PC-9 (cell line): Measurements from ENCODE around the gene DNAL4. TPM values are rescaled to one million over a fixed set of nuclear protein-coding genes. Genes with fewer than 3 reads are reported as not detected.

Experiments
- BruUV-seq: library from RNA; stranded (reverse); fragments of 400-500 nt; replicated peaks from 2 replicates; lab custom pipeline; 2021; lab: Mats Ljungman, UMichigan
- CTCF ChIA-PET: fragments of 300-600 bp; sonication (Branson Sonifier 250); formaldehyde crosslinking; loops from one replicate; lab custom pipeline; 2022; ENCODE audit warnings: antibody characterized with exemption; lab: Charles Lee
- POLR2A ChIA-PET: fragments of 300-600 bp; sonication (Branson Sonifier 250); formaldehyde crosslinking; loops from one replicate; lab custom pipeline; 2022; ENCODE audit warnings: antibody characterized with exemption; ENCODE audit not compliant: unreplicated experiment; lab: Charles Lee
- DNase-seq, 2 experiments: peaks; one replicate each; pipeline versions ENCODE4 v3.0.0 to v3.0.0-alpha.2; 2015 to 2022; ENCODE audit warnings: mixed read lengths in 1 of 2
- H2AFZ ChIP-seq: fragments of 200-600 bp; sonication (generic); 2 replicates; pipeline ENCODE4 v1.8.1; 2017; ENCODE audit warnings: antibody characterized with exemption
- H3F3A ChIP-seq: fragments of 200-600 bp; sonication (generic); 2 replicates; pipeline ENCODE4 v1.8.1; 2017; ENCODE audit warnings: antibody characterized with exemption, mild to moderate bottlenecking, low read depth; ENCODE audit not compliant: insufficient read depth
- H3K27ac ChIP-seq: fragments of 200-600 bp; sonication (generic); 2 replicates; pipeline ENCODE4 v1.6.1; 2016; ENCODE audit warnings: mixed run types
- H3K27me3 ChIP-seq: fragments of 200-600 bp; sonication (generic); 2 replicates; pipeline ENCODE4 v1.6.1; 2016; ENCODE audit warnings: low read depth, mixed run types; ENCODE audit not compliant: insufficient read depth
- H3K36me3 ChIP-seq: fragments of 200-600 bp; sonication (generic); 2 replicates; pipeline ENCODE4 v1.6.1; 2016; ENCODE audit warnings: low read depth, mixed run types
- H3K4me1 ChIP-seq: fragments of 200-600 bp; sonication (generic); replicated peaks from 2 replicates; pipeline ENCODE4 v1.6.1; 2016; ENCODE audit warnings: mixed run types; ENCODE audit not compliant: insufficient read depth
- H3K4me2 ChIP-seq: fragments of 200-600 bp; sonication (generic); 2 replicates; pipeline ENCODE4 v1.6.1; 2017; ENCODE audit warnings: mixed run types
- H3K4me3 ChIP-seq: fragments of 200-600 bp; sonication (generic); 2 replicates; pipeline ENCODE4 v1.6.1; 2016; ENCODE audit warnings: mixed run types
- H3K79me2 ChIP-seq: fragments of 200-600 bp; sonication (generic); 2 replicates; pipeline ENCODE4 v1.6.1; 2017; ENCODE audit warnings: low read depth, mixed run types
- H3K9me2 ChIP-seq: fragments of 200-600 bp; sonication (generic); 2 replicates; pipeline ENCODE4 v1.8.1; 2017; ENCODE audit warnings: mild to moderate bottlenecking; ENCODE audit not compliant: insufficient read depth
- H3K9me3 ChIP-seq: fragments of 200-600 bp; sonication (generic); 2 replicates; pipeline ENCODE4 v1.8.1; 2016; ENCODE audit warnings: low read depth; ENCODE audit not compliant: insufficient read depth
- H4K20me1 ChIP-seq: fragments of 200-600 bp; sonication (generic); 2 replicates; pipeline ENCODE4 v1.8.1; 2017; ENCODE audit not compliant: insufficient read depth
- EZH2 ChIP-seq: fragments of 200-600 bp; sonication (generic); IDR thresholded peaks from 2 replicates; pipeline ENCODE4 v1.8.0; 2017; ENCODE audit warnings: antibody characterized with exemption, low read depth
- intact Hi-C: fragments of 100-400 bp; cut with micrococcal nuclease; formaldehyde crosslinking; loops from one replicate; pipeline ENCODE4 v1.10.0; 2022; ENCODE audit not compliant: unreplicated experiment
- total RNA-seq: library from RNA; stranded (reverse); gene quantifications from 2 replicates; pipeline ENCODE4 v1.2.3, GENCODE V29; 2021
- TF ChIP-seq, protein P1 (sequence below): fragments of 200-600 bp; sonication (generic); conservative IDR thresholded peaks from 2 replicates; pipeline ENCODE4 v1.6.1; 2017; ENCODE audit warnings: mixed run types, antibody characterized with exemption, mild to moderate bottlenecking, moderate library complexity

Gene DNAL4
- total RNA-seq, 1 experiment from 2014 or later = 50.3 TPM

DNA sequence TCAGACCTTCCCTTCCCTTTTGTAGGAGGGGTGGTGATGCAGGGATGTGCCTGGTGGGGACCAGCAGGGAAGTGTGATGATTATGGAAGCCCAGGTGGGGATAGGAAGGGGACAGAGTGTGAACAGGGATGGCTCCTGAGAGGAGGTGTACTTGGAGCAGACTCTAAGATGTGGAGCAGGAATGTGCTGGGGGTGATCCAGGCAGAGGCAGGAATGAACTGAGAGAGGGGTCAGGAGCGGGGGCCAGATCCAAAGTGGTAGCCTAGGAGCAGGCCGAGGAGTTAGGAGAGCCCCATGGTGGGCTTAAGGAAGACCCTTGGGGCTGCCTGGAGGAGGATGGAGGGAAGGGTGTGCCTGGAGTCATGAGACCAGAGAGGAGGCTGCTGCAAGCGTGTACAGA is 46.2 kb upstream of the DNAL4 start:
- Histone ChIP-seq H3F3A (peaks cover 20% of the 10 kb centered on the region; the same call in 1 of the 2 replicates), H3K36me3 (no peaks in the 10 kb centered on the region), H3K4me2 (no peak overlapping the region), H3K4me3 (no peak overlapping the region), H3K9me3 (no peaks in the 10 kb centered on the region), H3K4me1 (peaks cover 30% of the 10 kb centered on the region), H3K27me3 (no peaks in the 10 kb centered on the region; the same call in 1 of the 2 replicates), H4K20me1 (no peaks in the 10 kb centered on the region), H3K27ac (no peak overlapping the region), H3K9me2 (no peaks in the 10 kb centered on the region), H2AFZ (no peak overlapping the region), H3K79me2 (no peaks in the 10 kb centered on the region)
- no peak for DNase-seq
- BruUV-seq = no TSS peak
- intact Hi-C loops = loop anchor here (5.0 kb wide), 1 partner anchor 73 kb away; no protein-coding TSS in a partner anchor
- TF ChIP-seq, protein P1, sequence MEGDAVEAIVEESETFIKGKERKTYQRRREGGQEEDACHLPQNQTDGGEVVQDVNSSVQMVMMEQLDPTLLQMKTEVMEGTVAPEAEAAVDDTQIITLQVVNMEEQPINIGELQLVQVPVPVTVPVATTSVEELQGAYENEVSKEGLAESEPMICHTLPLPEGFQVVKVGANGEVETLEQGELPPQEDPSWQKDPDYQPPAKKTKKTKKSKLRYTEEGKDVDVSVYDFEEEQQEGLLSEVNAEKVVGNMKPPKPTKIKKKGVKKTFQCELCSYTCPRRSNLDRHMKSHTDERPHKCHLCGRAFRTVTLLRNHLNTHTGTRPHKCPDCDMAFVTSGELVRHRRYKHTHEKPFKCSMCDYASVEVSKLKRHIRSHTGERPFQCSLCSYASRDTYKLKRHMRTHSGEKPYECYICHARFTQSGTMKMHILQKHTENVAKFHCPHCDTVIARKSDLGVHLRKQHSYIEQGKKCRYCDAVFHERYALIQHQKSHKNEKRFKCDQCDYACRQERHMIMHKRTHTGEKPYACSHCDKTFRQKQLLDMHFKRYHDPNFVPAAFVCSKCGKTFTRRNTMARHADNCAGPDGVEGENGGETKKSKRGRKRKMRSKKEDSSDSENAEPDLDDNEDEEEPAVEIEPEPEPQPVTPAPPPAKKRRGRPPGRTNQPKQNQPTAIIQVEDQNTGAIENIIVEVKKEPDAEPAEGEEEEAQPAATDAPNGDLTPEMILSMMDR = no peak
- TF ChIP-seq EZH2 = no peak
- CTCF ChIA-PET = no interaction called here
- POLR2A ChIA-PET = no interaction called here

DNA sequence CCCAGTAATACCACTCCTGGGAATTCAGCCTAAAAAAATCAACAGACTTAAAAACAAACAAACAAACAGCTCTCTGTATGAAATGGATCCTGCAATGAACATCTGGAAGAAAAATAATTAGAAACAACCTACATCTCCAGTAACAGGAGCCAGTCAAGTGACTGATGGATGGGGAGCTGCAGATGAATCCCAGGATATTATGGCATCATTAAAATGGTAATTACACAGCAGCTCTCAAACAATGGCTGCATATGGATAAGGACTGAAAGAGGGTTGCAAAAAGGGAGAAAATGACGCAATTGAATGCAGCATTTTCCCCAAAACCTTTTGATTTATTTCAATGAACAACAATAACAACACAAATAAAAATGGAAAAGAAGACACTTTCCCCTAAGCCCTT is 45.7 kb upstream of the DNAL4 start:
- BruUV-seq = no TSS peak

DNA sequence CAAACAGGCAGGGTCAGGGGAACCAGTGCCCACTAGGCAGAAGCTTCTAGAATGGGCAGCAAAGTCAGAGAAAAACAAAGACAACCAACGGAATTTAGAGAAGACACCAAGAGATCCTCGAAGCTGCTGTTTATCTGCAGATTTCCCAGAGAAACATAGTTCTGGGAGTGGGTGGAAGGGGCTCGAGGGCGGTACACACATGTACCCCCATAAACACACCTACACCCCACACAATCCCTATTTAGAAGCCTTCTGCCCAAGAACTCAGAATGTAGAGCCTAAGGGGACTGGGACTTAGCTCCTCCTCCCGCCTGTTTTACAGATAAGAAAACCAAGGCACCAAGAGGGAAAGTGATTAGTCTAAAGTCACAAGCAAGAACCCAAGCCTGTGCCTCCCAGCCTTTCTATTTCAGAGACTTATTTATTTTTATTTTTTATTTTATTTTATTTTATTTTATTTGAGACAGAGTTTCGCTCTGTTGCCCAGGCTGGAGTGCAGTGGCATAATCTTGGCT is 43.5 kb upstream of the DNAL4 start:
- Histone ChIP-seq H3K36me3 (no peaks in the 10 kb centered on the region), H2AFZ (no peak overlapping the region), H3K9me3 (no peaks in the 10 kb centered on the region), H3F3A (peaks cover 14% of the 10 kb centered on the region; the same call in 1 of the 2 replicates), H3K27ac (no peak overlapping the region), H3K4me2 (no peak overlapping the region), H4K20me1 (no peaks in the 10 kb centered on the region), H3K27me3 (no peaks in the 10 kb centered on the region), H3K4me1 (peaks cover 20% of the 10 kb centered on the region), H3K79me2 (no peaks in the 10 kb centered on the region), H3K4me3 (no peak overlapping the region), H3K9me2 (no peaks in the 10 kb centered on the region)
- no peak for DNase-seq
- ChIA-PET CTCF (no interaction called here), POLR2A (no interaction called here)
- BruUV-seq = no TSS peak
- intact Hi-C loops = no loop called here
- TF ChIP-seq EZH2 = no peak
- TF ChIP-seq, protein P1 = no peak

More for the DNA sequence above, 45.7 kb upstream of the DNAL4 start:
- Histone ChIP-seq H3K27me3 (no peaks in the 10 kb centered on the region; the same call in 1 of the 2 replicates), H3K79me2 (no peaks in the 10 kb centered on the region), H3K36me3 (no peaks in the 10 kb centered on the region), H3K4me2 (no peak overlapping the region), H3K9me2 (no peaks in the 10 kb centered on the region), H3K4me1 (peaks cover 30% of the 10 kb centered on the region), H3F3A (peaks cover 16% of the 10 kb centered on the region; the same call in 1 of the 2 replicates), H3K9me3 (no peaks in the 10 kb centered on the region), H3K4me3 (no peak overlapping the region), H2AFZ (no peak overlapping the region), H4K20me1 (no peaks in the 10 kb centered on the region), H3K27ac (no peak overlapping the region)
- ChIA-PET POLR2A (no interaction called here), CTCF (interaction anchor here (0.6 kb wide), 1 partner anchor 554 kb away, joined by 13 read pairs; no protein-coding TSS in a partner anchor)
- TF ChIP-seq, protein P1 = no peak
- TF ChIP-seq EZH2 = no peak
- intact Hi-C loops = loop anchor here (5.0 kb wide), 1 partner anchor 72 kb away; no protein-coding TSS in a partner anchor
- no peak for DNase-seq
